ENCODE data around the gene USP22.

Gene USP22

GRCh38 chr17:20966870-20967269, 75.9 kb downstream of the USP22 start:
- H3K36me3 ChIP-seq, result no peaks in the 10 kb centered on the region
- no peak overlapping the region for H3K4me3 ChIP-seq (ENCODE audit: low read depth, low read length)
- H3K9me3 ChIP-seq, result no peaks in the 10 kb centered on the region
- no peaks in the 10 kb centered on the region for H3K4me1 ChIP-seq
- no peak for DNase-seq
- H3K27me3 ChIP-seq, result no peaks in the 10 kb centered on the region
- TF ChIP-seq, protein P1, sequence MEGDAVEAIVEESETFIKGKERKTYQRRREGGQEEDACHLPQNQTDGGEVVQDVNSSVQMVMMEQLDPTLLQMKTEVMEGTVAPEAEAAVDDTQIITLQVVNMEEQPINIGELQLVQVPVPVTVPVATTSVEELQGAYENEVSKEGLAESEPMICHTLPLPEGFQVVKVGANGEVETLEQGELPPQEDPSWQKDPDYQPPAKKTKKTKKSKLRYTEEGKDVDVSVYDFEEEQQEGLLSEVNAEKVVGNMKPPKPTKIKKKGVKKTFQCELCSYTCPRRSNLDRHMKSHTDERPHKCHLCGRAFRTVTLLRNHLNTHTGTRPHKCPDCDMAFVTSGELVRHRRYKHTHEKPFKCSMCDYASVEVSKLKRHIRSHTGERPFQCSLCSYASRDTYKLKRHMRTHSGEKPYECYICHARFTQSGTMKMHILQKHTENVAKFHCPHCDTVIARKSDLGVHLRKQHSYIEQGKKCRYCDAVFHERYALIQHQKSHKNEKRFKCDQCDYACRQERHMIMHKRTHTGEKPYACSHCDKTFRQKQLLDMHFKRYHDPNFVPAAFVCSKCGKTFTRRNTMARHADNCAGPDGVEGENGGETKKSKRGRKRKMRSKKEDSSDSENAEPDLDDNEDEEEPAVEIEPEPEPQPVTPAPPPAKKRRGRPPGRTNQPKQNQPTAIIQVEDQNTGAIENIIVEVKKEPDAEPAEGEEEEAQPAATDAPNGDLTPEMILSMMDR (IDR thresholded peaks at IDR 0.05; ENCODE audit: low read depth, low read length), result no peak

GRCh38 chr17:20965492-20965891, 77.3 kb downstream of the USP22 start:
- no peak for DNase-seq
- no peaks in the 10 kb centered on the region for H3K9me3 ChIP-seq
- no peaks in the 10 kb centered on the region for H3K27me3 ChIP-seq
- no peaks in the 10 kb centered on the region for H3K4me1 ChIP-seq
- no peaks in the 10 kb centered on the region for H3K36me3 ChIP-seq
- H3K4me3 ChIP-seq (ENCODE audit: low read depth, low read length), result no peak overlapping the region
- TF ChIP-seq, protein P1 (IDR thresholded peaks at IDR 0.05; ENCODE audit: low read depth, low read length), result no peak

DNA sequence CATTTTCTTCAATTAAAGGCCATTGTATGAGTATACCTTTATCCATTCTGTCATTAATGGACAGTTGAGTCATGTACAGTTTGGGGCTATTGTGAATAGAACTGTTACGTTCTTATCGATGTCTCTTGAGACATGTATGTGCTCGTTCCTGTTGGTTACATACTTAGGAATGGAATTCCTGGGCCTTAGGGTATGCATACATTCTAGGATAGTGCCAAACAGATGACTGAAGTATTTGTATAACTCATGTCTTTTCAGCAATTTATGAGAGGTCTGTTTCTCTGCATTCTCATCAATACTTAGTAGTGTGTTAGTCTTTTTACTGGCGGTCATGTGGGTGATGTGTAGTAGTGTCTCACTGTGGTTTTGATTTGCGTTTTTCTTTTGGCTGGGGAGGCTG, 81.2 kb downstream of the USP22 start:
- no peaks in the 10 kb centered on the region for H3K9me3 ChIP-seq

GRCh38 chr17:20960871-20961270, 81.9 kb downstream of the USP22 start:
- H3K36me3 ChIP-seq, result no peaks in the 10 kb centered on the region
- no peak for DNase-seq
- TF ChIP-seq, protein P1 (IDR thresholded peaks at IDR 0.05; ENCODE audit: low read depth, low read length), result no peak
- H3K4me3 ChIP-seq (ENCODE audit: low read depth, low read length), result no peak overlapping the region
- no peaks in the 10 kb centered on the region for H3K27me3 ChIP-seq
- no peaks in the 10 kb centered on the region for H3K9me3 ChIP-seq
- no peaks in the 10 kb centered on the region for H3K4me1 ChIP-seq

More for the DNA sequence above, 81.2 kb downstream of the USP22 start:
- Histone ChIP-seq H3K27me3 (no peaks in the 10 kb centered on the region), H3K4me3 (ENCODE audit: low read depth, low read length) (no peak overlapping the region), H3K4me1 (no peaks in the 10 kb centered on the region), H3K36me3 (no peaks in the 10 kb centered on the region)
- no peak for DNase-seq
- TF ChIP-seq, protein P1 (IDR thresholded peaks at IDR 0.05; ENCODE audit: low read depth, low read length), result no peak

- DNase-seq, result no peak
- H3K9me3 ChIP-seq, result no peaks in the 10 kb centered on the region
- H3K4me1 ChIP-seq, result no peaks in the 10 kb centered on the region
- H3K4me3 ChIP-seq (ENCODE audit: low read depth, low read length), result no peak overlapping the region
- no peaks in the 10 kb centered on the region for H3K36me3 ChIP-seq
- H3K27me3 ChIP-seq, result no peaks in the 10 kb centered on the region
- TF ChIP-seq, protein P1 (IDR thresholded peaks at IDR 0.05; ENCODE audit: low read depth, low read length), result no peak
Measured at GRCh38 chr17:20955427-20956323, 87.1 kb downstream of the USP22 start.

- no peak for DNase-seq
- H3K4me3 ChIP-seq (ENCODE audit: low read depth, low read length), result no peak overlapping the region
- H3K4me1 ChIP-seq, result no peaks in the 10 kb centered on the region
- H3K27me3 ChIP-seq, result no peaks in the 10 kb centered on the region
- H3K36me3 ChIP-seq, result no peaks in the 10 kb centered on the region
- H3K9me3 ChIP-seq, result no peaks in the 10 kb centered on the region
- TF ChIP-seq, protein P1 (IDR thresholded peaks at IDR 0.05; ENCODE audit: low read depth, low read length), result no peak
Measured at GRCh38 chr17:20954794-20955193, 88.0 kb downstream of the USP22 start.

Measured in BE2C (cell line).